Glomerular endothelial cell (primary cell): ENCODE measurements around the gene FMOD. TPM values are rescaled to one million over a fixed set of nuclear protein-coding genes. Genes with fewer than 3 reads are reported as not detected.

Source experiments
- DNase-seq: peaks from one replicate; pipeline ENCODE4 v3.0.0-alpha.2; 2011; ENCODE audit warnings: low read depth, low spot score; ENCODE audit errors: extremely low read depth
- total RNA-seq: library from RNA; depleted of rRNA; stranded (reverse); fragments of >200 nt; gene quantifications from 2 replicates; pipeline ENCODE4 v1.2.3, GENCODE V29; 2015

The FMOD gene
- total RNA-seq, 1 donor from 2014 or later: 0.93 TPM

DNA sequence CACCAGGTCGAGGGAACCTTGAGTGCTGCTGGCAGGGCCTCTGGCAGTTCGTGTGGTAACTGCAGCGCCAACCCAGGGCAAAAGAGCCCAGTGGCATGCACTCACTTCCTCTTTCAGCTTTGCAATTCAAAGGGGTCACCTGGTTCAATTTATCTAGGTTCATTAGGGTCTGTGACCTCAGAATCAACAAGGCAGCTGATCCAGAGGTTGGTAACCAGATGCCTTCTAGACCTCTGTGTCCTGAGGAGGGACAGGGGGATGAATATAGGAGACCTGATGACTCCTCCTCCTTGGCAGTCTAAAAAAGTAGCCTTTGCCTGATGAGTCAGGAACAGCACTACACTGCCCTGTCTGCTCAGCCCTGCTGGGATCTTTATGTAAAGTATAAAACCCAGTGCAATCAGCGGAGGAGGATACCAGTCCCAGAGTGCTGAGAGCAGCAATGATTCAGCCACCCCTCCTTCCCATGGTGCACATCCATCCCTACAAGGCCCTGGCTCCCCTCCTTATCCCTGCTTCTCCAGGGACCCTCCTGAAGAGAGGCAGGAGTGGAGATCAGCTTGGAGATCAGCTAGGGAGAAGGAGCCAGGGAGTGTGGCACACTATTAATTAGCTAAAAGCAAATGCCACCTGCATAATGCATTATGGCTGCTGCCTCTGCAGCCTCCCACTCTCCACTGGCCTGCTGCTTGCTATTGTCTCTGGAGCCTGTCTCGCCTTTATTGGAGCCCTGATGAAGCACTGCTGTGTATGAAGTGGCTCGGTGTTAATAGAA lies 11.2 kb upstream of the FMOD start:
- DNase-seq: no peak

DNA sequence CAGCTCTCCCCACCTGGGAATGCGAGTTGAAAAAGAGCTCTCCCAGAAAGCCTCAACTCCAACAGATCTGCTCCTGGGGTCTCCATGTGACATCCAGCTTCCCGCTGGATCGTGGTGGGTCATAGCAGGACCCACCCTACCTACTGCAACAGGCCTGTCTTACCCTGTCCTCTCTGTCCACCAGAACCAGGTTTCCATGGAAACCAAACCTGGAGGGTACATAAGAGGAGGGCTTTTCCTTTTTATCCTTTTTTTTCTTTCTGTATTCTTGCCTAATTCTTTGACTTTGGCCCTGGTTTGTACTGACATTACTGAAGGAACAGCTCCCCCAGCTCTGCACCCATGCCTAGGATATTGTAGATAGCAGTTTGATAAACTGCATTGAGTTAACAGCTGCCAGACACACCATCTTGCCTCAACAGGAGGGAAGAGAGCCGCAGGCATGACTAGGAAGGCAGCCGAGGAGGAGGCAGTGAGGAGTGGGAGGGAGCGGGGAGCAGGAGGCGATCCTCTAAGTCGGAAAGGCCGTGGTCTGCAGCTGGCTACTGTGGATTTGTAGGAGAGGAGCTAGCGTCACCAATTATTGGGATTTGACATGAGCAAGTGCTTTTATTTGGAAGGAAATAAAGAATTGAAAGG lies 9.7 kb upstream of the FMOD start:
- no peak for DNase-seq

DNA sequence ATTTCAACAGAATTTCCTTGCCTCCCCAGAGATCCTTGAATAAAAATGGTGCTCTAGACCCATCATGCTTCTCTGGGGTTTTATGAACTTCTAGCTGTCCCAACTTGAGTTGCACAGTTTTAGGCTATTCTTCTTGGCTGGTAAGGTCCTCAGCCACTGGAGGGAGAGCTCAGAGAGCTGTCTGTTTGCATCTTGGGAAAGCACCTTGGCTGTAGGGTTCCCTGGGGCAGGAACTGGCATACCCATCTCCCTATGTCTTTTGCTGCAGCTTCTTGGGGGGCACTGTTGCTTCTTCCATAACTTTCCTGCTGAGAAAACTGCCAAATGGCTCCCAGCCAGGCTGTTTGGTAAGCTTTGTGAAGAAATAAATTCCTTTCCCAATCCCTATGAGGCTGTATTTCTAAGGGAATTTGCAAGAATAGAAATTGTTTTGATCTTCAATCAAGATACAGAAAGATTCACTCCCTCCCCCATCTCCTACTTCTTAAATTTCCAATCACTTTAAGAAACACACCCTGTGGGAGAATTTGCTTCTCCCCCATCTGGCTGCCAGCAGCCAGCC lies 8.2 kb upstream of the FMOD start:
- no peak for DNase-seq

DNA sequence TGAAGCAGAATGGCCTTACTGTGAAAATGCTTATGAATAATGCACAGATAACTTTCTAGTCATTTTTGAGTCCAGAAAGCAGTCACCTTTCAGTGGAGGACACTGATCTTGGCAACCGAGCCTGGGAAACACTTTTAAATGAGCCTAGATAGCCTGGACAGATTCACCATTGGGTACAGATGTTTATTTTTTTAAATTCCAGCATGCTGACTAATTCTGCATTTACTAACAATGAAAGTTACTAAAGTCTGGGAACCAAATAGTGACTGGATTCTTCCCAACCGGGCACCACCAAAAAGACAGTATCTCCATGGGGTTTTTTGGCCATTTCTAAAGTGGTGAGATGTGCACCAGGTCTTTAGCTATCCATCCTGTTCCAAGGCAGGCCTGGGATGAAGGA lies 3.3 kb upstream of the FMOD start:
- no peak for DNase-seq

DNA sequence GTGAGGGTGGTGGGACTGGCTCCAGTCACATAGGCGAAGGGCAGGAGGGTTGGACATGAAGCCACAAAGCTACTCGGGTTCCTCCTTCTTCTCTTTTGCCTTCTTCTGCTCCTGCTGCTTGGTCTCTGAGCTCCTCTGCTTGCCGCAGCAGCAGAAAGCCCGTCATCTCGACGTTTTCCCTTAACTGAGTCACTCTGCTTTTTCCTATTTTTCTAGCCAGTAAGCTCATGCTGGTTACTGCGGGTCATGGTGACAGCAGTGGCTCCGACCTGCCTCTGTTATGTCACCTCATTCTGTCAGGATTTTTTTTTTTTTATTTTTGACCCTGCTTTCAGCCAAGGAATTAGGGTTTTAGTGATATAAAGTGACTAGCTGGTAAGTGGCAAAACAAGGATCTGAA lies 2.6 kb upstream of the FMOD start:
- no peak for DNase-seq

DNA sequence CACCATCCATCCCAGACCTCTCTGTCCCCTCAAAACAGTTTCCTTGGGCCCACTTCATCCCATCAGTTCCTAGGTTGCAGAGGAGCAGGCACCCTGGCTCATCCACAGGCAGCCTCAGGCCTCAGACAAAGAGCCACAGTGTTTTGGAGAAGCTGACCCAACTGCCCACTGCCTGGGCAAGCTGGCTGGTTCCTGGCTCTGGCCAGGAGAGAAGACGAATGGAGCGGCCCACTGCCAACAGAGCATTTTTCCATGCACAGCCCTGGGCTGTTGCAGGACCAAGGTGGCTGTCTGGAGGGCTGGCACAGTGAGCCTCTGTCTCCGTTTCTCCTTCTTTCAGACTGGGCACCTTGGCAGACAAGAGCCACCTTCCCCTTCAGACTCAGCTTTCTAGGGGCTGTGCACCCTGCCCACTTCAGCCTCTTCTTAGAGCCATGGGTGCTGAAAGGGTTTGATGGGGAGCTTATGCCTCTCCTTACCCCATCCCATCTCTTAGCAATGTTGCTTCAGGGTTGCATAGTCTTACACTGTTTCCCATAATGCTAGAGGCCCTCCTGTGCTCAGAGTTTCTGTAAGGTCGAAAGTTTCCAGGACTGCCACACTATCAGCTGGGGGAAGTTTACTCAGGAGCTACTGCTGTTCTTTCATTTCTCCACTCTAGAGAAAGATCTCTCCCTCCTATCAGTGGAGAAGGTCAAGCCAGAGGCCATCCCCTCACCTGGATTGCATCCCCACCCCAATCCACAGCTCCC lies 973 bp downstream of the FMOD start:
- no peak for DNase-seq

DNA sequence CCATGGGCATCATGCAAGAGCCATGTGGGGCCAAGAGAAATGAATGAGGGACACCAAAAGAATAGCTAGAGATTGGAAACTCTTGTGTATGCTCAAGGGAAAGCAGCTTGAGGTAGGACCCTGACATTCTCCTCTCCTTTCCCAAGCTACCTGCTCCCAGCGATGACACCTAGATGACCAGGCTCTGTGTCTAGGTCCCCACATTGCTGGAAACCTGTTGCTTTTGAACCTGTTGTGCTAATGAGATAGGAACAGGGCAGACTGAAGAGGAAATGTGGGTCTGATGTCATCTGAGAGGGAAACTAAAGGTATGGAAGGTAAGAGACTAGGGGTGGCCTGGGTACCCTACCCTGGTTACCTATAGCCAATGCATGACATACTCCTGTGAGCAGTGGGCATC lies 1.8 kb downstream of the FMOD start:
- DNase-seq: no peak

DNA sequence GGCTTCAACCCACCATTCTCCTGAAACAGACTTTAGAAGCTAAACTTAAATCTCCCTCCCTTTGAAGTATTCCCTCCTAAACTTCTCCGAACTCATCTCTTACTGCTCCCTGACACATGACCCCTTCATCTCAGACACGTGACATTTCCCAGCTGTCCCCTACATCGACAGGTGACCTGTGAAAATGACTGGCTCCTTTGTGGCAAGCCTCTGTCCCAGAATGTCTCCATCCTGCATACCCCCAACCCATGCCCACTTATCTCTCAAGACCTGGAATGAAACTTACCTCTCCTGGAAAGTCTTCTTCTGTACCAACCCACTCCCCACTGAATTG lies 4.2 kb downstream of the FMOD start:
- DNase-seq: no peak

DNA sequence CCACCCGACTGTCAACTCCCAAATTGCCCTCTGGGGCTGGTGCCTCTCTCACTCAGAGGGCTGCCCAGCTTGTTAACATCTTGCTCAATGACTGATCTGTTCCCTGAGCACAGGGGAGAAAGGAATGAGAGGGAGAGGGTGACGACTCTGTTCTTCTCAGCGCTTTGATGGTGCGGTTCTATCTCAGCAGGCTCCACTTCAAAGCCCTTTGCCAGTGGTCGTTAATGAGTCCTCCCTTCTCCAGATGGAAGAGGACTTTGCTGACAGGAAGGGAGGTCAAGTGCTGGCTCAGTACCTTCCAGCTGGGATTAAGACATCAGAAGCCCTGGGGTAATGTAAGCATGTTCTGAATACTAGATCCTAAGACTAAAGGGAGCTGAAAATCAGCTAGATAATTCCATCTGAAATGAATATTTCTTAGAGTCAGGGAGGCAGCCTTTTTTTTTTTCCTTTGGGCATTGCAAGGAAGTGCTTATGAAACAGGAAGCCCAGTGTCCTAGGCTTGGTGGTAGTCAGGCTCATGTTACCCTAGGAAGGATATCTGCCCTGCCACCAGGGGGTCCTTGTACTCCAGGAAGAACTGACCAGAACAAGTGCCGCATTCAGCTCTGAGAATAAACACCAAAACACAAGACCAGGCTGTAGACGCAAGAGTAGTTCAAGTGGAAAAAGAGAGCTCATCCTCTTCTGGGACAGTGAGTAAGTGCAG lies 4.7 kb downstream of the FMOD start:
- no peak for DNase-seq

DNA sequence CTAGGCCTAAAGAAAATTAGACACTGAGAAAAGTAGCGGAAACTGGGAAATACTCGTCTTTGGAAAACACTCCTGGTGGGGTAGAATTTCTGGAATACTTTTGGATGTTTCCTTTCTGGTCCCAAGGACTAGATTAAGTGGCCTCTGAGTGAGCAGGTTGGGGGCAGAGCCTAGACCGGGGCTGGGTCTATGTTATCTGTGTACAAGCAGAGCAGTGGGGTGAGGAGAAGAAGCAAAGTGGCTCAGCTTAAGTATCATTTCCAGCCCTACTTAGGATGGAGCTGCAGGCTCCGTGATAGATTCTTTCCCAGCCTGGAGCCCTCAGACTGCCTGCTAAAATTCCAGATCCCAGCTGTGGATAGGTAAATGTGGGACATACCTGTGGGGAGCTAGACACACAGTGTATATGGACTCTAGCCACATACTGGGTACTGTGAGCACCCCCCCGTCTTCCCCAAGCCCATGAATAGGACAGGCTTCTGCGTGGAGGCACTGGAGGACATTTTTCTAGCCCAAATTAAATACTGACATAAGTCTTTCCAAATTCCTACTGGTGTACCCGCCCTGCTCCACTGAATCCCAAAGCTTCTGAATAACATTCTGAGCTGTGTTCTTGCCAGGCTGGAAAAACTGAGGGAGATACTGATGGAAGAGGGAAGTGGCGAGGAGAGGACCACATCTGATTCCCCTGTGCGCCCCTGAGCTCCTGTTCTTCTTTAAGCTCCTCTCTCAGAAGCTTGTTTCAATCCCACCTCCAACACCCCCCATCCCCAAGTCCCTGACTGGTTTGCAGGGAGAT lies 6.8 kb downstream of the FMOD start:
- no peak for DNase-seq

DNA sequence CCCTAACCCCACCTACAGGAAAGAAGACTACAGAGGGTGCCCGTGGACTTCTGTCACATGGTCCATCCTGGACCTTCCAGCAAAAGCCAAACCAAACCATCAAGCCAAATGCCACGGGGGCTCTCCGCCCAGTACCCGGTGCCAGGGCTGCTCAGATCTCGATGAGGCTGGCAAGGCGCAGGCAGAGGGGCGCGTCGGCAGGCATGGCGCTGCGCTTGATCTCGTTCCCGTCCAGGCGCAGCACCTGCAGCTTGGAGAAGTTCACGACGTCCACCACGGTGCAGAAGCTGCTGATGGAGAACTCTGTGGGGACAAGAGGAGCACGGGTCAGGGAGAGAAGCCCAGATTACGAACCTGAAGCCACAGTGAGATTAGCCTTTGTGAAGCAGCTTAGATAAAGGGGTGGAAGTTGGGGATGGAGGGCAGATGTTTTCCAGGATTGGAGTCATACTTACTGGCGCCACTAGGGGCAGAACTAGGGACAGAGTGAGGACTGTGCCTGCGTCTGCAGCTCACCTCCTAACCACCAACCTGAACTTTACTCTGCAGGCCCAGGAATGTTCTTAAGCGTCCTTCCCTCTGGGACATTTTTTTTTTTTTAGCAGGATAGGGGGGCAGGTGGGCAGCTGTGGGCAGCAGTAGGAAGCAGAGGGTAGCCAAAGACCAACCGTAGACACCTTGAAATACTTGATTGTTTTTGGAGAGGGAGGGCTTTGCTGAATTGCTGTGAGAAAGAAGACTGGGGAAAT lies 8.6 kb downstream of the FMOD start:
- DNase-seq: no peak

DNA sequence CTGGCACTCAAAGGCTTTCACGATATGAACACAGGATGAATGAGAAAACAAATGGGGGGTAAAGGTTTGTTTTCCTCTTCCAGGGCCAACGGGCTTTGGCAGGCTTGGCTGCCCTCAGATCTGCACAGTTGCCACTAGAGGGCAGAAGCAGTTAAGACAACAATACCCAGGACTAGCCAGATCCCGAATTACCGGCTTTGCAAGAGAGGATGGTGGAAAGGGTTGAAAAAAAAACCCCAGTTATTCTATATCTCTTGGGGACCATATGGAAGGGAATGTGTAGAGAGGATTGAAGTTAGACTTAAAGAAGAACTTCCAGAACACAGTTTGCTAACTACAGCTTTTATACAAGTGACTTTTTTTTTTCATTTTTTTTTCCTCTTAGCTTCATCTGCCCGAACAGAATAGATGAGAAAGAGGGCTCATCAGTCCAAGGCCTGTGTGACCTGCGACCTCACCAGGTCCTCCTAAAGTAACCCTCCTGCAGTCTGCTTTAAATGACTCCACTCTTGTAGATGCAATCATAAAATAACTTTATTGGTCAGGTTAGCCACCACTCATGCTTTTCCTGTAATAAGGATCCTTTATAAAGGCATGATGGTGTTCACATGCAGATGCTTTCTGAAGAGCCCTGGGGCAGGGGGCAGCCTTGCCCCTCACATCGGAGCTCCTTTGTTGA lies 10.7 kb downstream of the FMOD start:
- peak; percentile 48 for DNase-seq

DNA sequence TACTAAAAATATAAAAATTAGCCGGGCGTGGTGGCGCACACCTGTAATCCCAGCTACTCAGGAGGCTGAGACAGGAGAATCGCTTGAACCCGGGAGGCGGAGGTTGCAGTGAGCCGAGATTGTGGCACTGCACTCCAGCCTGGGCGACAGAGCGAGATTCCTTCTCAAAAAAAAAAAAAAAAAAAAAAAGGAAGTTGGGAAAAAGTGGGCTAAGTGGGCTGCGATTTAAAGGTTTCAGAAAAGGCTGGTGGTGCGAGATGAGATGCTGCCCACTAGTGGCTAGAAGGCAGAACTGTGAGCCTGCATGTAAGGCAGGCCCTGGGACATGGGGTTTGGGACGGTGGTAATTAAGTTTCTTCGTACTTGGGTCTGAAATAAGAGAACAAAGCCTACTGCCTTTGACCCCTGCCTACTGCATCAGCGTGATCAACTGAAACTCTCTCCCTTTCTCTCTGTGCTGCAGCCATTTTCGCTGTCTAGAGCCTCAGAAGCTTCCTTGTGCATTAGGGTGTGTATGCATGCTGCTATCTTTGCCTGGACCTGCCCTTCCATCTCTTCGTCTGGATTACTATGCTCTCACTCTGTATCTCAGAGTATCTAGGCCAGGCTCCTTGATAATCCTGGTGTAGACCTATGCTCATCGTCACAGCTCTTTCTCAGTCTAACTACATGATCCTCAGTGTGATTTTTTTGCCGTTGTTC lies 12.4 kb downstream of the FMOD start:
- DNase-seq: no peak

DNA sequence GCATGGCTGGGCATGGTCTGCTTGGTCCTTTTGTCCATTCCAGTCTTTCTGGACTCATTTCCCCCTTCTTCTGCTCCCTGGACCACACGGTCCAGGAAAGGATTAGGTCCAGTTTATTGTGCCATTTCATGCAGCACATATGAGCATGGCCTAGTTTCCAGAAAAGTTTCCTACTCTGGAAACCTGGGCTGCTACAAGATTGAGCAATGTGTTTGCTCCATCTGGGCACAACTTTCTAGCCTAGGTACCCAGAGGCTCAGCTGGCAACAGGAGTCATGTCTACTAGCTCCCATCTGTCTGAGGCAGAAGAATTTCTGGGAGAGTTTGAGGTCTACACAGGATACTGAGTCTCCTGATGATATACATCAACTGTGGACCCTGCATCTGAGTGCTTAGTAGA lies 14.8 kb downstream of the FMOD start:
- no peak for DNase-seq

DNA sequence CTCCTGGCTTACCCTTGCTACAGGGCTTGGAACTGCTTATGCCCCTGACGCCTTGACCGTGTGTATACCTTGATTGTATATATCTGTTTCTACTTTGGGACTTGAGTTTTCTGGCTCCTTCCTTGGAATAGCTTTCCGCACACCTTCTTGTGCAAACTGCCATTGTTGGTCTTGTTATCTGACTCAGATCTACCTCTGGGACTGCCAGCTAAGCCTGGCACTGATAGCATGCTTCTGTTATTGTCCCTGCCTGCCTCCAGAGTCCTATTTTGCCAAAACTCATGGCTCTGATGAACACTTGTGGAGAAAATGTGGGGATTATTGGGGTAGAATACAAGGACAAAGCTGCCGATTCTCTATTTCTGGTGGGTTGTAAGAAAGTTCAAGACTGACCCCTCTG lies 15.4 kb downstream of the FMOD start:
- DNase-seq: no peak

DNA sequence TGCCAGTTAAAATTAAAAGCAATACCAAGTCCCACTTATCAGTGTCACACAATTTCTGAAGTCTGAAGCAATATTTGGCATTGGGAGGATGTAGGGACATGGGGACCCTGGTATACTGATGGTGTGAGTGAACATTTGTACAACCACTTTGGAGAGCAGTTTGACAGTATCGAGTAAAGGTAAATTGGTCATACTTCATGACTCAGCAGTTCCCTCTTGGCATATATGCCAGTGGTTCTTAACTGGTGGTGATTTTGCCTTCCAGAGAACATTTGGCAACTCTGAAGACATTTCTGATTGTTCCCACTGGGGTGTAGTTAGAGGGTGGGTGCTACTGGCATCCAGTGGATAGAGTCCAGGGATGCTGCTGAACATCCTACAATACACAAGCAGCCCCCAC lies 19.7 kb downstream of the FMOD start:
- DNase-seq: no peak

DNA sequence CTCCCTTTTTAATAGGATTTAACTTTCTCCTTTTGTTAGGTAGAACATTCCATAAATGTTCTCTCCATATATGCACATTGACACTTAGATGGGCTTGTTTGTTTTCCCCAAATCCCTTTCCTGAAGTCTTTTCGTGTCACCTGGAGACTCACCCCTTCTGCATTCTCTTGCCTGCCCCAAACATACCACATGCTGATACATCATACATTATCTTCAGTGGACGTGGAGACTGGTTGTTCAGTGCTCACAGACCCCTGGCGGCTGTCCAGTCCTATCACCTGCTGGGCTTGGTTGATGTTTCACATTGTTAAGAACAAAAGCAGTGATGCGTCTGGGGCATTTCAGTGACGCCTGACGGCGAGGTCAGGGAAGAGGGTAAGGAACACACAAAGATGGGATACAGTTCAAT lies 22.2 kb downstream of the FMOD start:
- DNase-seq: no peak

DNA sequence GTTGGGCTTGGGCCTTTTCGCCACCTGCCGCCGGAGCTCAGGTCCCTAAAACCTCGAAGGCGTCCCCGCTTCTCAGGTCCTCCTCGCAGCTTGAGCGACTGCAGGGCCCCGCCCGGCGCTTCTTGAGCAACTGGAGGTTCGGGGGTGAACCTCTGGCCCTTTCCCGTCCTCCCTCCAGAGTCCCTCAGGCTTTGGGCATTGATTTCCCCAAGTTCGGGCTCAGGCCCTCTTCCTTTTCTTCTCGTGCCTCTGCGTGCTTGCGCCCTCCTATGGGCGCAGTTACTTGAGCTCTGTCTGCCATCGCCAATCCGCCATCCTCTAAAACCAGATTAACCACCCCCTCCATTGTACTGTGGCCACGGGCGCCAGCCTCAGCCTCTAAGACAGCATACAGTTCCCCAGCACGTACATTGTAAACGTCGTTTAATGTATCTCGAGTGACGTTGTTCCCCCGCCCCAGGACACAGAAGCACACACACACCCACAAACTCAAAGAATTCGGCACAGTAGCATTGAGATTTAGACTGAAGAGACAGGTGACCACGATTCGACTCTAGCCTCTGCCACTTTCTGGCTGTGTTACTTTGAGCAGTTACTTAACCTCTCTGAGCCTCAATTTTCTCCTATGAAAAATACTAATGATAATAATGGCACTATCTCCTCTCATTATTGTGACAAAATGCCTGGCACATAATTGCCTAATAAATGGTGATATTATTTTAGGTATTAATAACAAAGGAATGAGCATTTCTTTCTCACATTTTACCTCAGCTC lies 23.1 kb downstream of the FMOD start:
- peak; percentile 27 for DNase-seq
